Endothelial cell of umbilical vein (primary cell): Measurements from ENCODE around the gene ST3GAL5. TPM values are rescaled to one million over a fixed set of nuclear protein-coding genes. Genes with fewer than 3 reads are reported as not detected.

ENCODE experiments used
- BruUV-seq: library from RNA; stranded (reverse); fragments of 400-500 nt; replicated peaks from 2 replicates; lab custom pipeline; 2021; lab: Mats Ljungman, UMichigan
- CTCF ChIA-PET: fragments of 300-600, 350-600 bp; sonication (Branson Sonifier 250); formaldehyde crosslinking; loops from one replicate; lab custom pipeline; 2021; ENCODE audit warnings: antibody characterized with exemption, inconsistent platforms; lab: Charles Lee
- POLR2A ChIA-PET: fragments of 300-600, 350-600 bp; sonication (Branson Sonifier 250); formaldehyde crosslinking; loops from one replicate; lab custom pipeline; 2021; ENCODE audit warnings: antibody characterized with exemption, inconsistent platforms; lab: Charles Lee
- DNase-seq: peaks from one replicate; pipeline ENCODE4 v3.0.0-alpha.2; 2011; ENCODE audit warnings: low read depth, low spot score
- FAIRE-seq: peaks from 2 replicates; lab custom pipeline; 2011; peaks lifted over from hg19 to GRCh38; lab: Jason Lieb, UNC
- H2AFZ ChIP-seq: 2 replicates; pipeline ENCODE4 v1.6.0; 2012; ENCODE audit warnings: low read depth, low read length, control low read depth, inconsistent platforms
- H3K27ac ChIP-seq: 2 replicates; pipeline ENCODE4 v1.5.1; 2011; ENCODE audit warnings: low read depth, mild to moderate bottlenecking, control low read depth, low read length, moderate library complexity; ENCODE audit not compliant: insufficient read depth
- H3K27me3 ChIP-seq, 2 experiments: 2 replicates each; pipeline versions ENCODE4 v1.6.0 to v1.6.1; 2011; ENCODE audit warnings: low read length in 2 of 2, mixed read lengths in 1 of 2; ENCODE audit not compliant: control insufficient read depth in 2 of 2, insufficient read depth in 2 of 2
- H3K36me3 ChIP-seq, 2 experiments: 2 replicates in 1 of 2; 3 replicates in 1 of 2; pipeline ENCODE4 v1.5.1; 2011; ENCODE audit warnings: low read length in 2 of 2, mild to moderate bottlenecking in 1 of 2, moderate library complexity in 1 of 2; ENCODE audit not compliant: control insufficient read depth in 2 of 2, insufficient read depth in 2 of 2; ENCODE audit errors: extremely low read depth in 1 of 2
- H3K4me1 ChIP-seq: 3 replicates; pipeline ENCODE4 v1.5.1; 2011; ENCODE audit warnings: mild to moderate bottlenecking, low read length; ENCODE audit not compliant: control insufficient read depth, insufficient read depth; ENCODE audit errors: extremely low read depth
- H3K4me2 ChIP-seq: 2 replicates; pipeline ENCODE4 v1.6.1; 2011; ENCODE audit warnings: low read length, control low read depth, mixed read lengths; ENCODE audit not compliant: insufficient read depth
- H3K4me3 ChIP-seq, 3 experiments: fragments of 200-600 bp in 1 of 3; sonication (generic), shearing (Covaris generic) in 1 of 3; replicated peaks in 1 of 3; 2 replicates each; pipeline ENCODE4 v1.5.1; 2011 to 2016; ENCODE audit warnings: control low read depth in 3 of 3, low read length in 3 of 3, mild to moderate bottlenecking in 2 of 3, inconsistent platforms in 1 of 3, low read depth in 1 of 3, moderate library complexity in 1 of 3; ENCODE audit not compliant: insufficient read depth in 1 of 3
- H3K79me2 ChIP-seq: 2 replicates; pipeline ENCODE4 v1.6.0; 2012; ENCODE audit warnings: low read length, inconsistent platforms; ENCODE audit not compliant: control insufficient read depth, insufficient read depth
- H3K9ac ChIP-seq: replicated peaks from 2 replicates; pipeline ENCODE3; 2011; ENCODE audit warnings: low read length, control low read depth; ENCODE audit not compliant: insufficient read depth; ENCODE audit errors: extremely low read depth
- H3K9me1 ChIP-seq: replicated peaks from 3 replicates; pipeline ENCODE4 v1.6.0; 2011; ENCODE audit warnings: mild to moderate bottlenecking, low read length; ENCODE audit not compliant: control insufficient read depth, insufficient read depth; ENCODE audit errors: extremely low read depth
- H3K9me3 ChIP-seq: replicated peaks from 2 replicates; pipeline ENCODE4 v1.5.1; 2012; ENCODE audit warnings: low read length, inconsistent platforms; ENCODE audit not compliant: control insufficient read depth, insufficient read depth
- H4K20me1 ChIP-seq: replicated peaks from 2 replicates; pipeline ENCODE3; 2011; ENCODE audit warnings: mild to moderate bottlenecking, low read length; ENCODE audit not compliant: control insufficient read depth, insufficient read depth; ENCODE audit errors: extremely low read depth
- CTCF ChIP-seq, 2 donors: IDR thresholded peaks; 1 replicate in 1 of 2; 2 replicates in 1 of 2; pipeline ENCODE4 v1.5.1; 2011; ENCODE audit warnings: low read length in 2 of 2, mild to moderate bottlenecking in 2 of 2, moderate library complexity in 2 of 2, control low read depth in 1 of 2, inconsistent platforms in 1 of 2, low read depth in 1 of 2; ENCODE audit not compliant: insufficient read depth in 1 of 2; ENCODE audit errors: extremely low read depth in 1 of 2
- EZH2 ChIP-seq: IDR thresholded peaks from 2 replicates; pipeline ENCODE4 v1.6.1; 2012; ENCODE audit warnings: borderline replicate concordance, low read depth, mild to moderate bottlenecking, moderate library complexity, low read length, inconsistent platforms; ENCODE audit not compliant: severe bottlenecking
- FOS ChIP-seq: IDR thresholded peaks from 2 replicates; pipeline ENCODE4 v1.6.1; 2011; ENCODE audit warnings: mild to moderate bottlenecking, low read length, moderate library complexity, borderline replicate concordance; ENCODE audit not compliant: insufficient read depth
- GATA2 ChIP-seq: IDR thresholded peaks from 2 replicates; pipeline ENCODE4 v1.7.0; 2011; ENCODE audit warnings: low read depth, mild to moderate bottlenecking, moderate library complexity, mixed read lengths, low read length; ENCODE audit not compliant: insufficient read length, insufficient read depth
- JUN ChIP-seq: IDR thresholded peaks from 2 replicates; pipeline ENCODE4 v1.6.1; 2011; ENCODE audit warnings: borderline replicate concordance, low read depth; ENCODE audit not compliant: insufficient read length, insufficient read depth
- MAX ChIP-seq: IDR thresholded peaks from 2 replicates; pipeline ENCODE4 v1.6.1; 2011; ENCODE audit not compliant: insufficient read depth, insufficient read length
- MYC ChIP-seq: IDR thresholded peaks from one replicate; pipeline ENCODE4 v1.6.1; 2011; ENCODE audit warnings: mild to moderate bottlenecking, low read depth, low read length
- POLR2A ChIP-seq: IDR thresholded peaks from 2 replicates; pipeline ENCODE4 v1.6.1; 2012; ENCODE audit warnings: low read depth, mild to moderate bottlenecking, control low read depth, low read length
- POLR2AphosphoS5 ChIP-seq: IDR thresholded peaks from 2 replicates; pipeline ENCODE4 v1.6.1; 2012; ENCODE audit warnings: low read depth, mild to moderate bottlenecking, control low read depth, low read length, moderate library complexity; ENCODE audit not compliant: insufficient read depth
- dilution Hi-C: fragments of 300-500 bp; cut with MboI; formaldehyde crosslinking; loops from one replicate; pipeline ENCODE4 v1.15.0; 2019; ENCODE audit warnings: low sequenced_read_pairs; ENCODE audit not compliant: extremely low pct_ligation_motif_present
- intact Hi-C: fragments of 100-400 bp; cut with micrococcal nuclease; formaldehyde crosslinking; loops from one replicate; pipeline ENCODE4 v1.10.0; 2022
- polyA plus RNA-seq, 4 experiments: library from polyadenylated mRNA; depleted of rRNA in 3 of 4; stranded (reverse) in 3 of 4; unstranded in 1 of 4; fragments of >200 nt; gene quantifications; 2 replicates each; pipeline versions ENCODE4 v1.2.1 to v1.2.3, GENCODE V29; 2011 to 2012; ENCODE audit warnings: missing spikeins in 1 of 4
- total RNA-seq: library from RNA; stranded (reverse); gene quantifications from 2 replicates; pipeline ENCODE4 v1.2.3, GENCODE V29; 2021

Gene ST3GAL5
- total and polyA plus RNA-seq, 2 donors (not counting 3 experiments of a cell fraction or from before 2014, with no cell fraction given) = 9.5 to 16.0 TPM

GRCh38 chr2:85892216-85892944 lies 3.6 kb upstream of the ST3GAL5 start:
- H3K4me3 ChIP-seq = no peak overlapping the region
- no peak for DNase-seq
- H3K4me1 ChIP-seq = peaks cover 23% of the 10 kb centered on the region
- ChIA-PET CTCF (no interaction called here), POLR2A (no interaction called here)
- H3K9ac ChIP-seq = no peak overlapping the region
- H4K20me1 ChIP-seq = no peaks in the 10 kb centered on the region
- no peak for FAIRE-seq
- H3K36me3 ChIP-seq = no peaks in the 10 kb centered on the region
- dilution Hi-C loops = no loop called here
- no peak overlapping the region for H3K4me2 ChIP-seq
- no peaks in the 10 kb centered on the region for H3K9me1 ChIP-seq
- no peak overlapping the region for H3K27ac ChIP-seq
- no peaks in the 10 kb centered on the region for H3K79me2 ChIP-seq
- BruUV-seq = no TSS peak
- H3K27me3 ChIP-seq = no peaks in the 10 kb centered on the region
- intact Hi-C loops = no loop called here
- TF ChIP-seq JUN = no peak
- H3K9me3 ChIP-seq = no peaks in the 10 kb centered on the region
- no peak overlapping the region for H2AFZ ChIP-seq

- Histone ChIP-seq H3K79me2 (no peaks in the 10 kb centered on the region), H3K4me1 (peaks cover 36% of the 10 kb centered on the region), H3K36me3 (no peaks in the 10 kb centered on the region), H3K9me1 (no peaks in the 10 kb centered on the region), H3K4me2 (no peak overlapping the region), H3K27me3 (no peaks in the 10 kb centered on the region), H3K27ac (no peak overlapping the region), H3K9me3 (no peaks in the 10 kb centered on the region), H3K9ac (no peak overlapping the region), H2AFZ (no peak overlapping the region), H3K4me3 (no peak overlapping the region), H4K20me1 (no peaks in the 10 kb centered on the region)
- no TSS peak for BruUV-seq
- ChIA-PET CTCF (interaction anchor here (0.6 to 6.3 kb wide), 5 partner anchors 27 to 189 kb away, joined by 4 to 194 read pairs (median 15); no protein-coding TSS in a partner anchor), POLR2A (interaction anchor here (0.7 kb wide), 1 partner anchor 34 kb away, joined by 3 read pairs; no protein-coding TSS in a partner anchor)
- TF ChIP-seq POLR2AphosphoS5 (no peak), POLR2A (no peak), MAX (no peak), GATA2 (no peak), CTCF (IDR thresholded peaks at IDR 0.05; ENCODE audit: extremely low read depth in 1 of 2, insufficient read depth in 1 of 2, low read depth in 1 of 2, low read length in 2 of 2) (no peak), JUN (no peak), MYC (no peak), EZH2 (no peak), FOS (no peak)
- DNase-seq (no peak), FAIRE-seq (no peak)
- intact Hi-C loops (no loop called here), dilution Hi-C loops (no loop called here)
Measured at GRCh38 chr2:85890522-85891176, 1.9 kb upstream of the ST3GAL5 start.
